HL-60 (cell line): ENCODE measurements around the gene SLC17A6.

Experiments used
- DNase-seq, 2 experiments: peaks; one replicate each; pipeline ENCODE4 v3.0.0-alpha.2; 2010 to 2020; ENCODE audit warnings: low read depth in 1 of 2, low spot score in 1 of 2
- H3K27ac ChIP-seq: fragments of 250-450 bp; sonication (Bioruptor Pico); replicated peaks from 2 replicates; pipeline ENCODE4 v1.5.1; 2020; ENCODE audit warnings: mild to moderate bottlenecking, moderate library complexity
- H3K27me3 ChIP-seq: fragments of 250-450 bp; sonication (Bioruptor Pico); 2 replicates; pipeline ENCODE4 v1.5.1; 2021; ENCODE audit warnings: mild to moderate bottlenecking, moderate library complexity; ENCODE audit not compliant: insufficient read depth, poor library complexity, severe bottlenecking
- H3K4me3 ChIP-seq: replicated peaks from 2 replicates; pipeline ENCODE4 v1.5.1; 2011; ENCODE audit warnings: mild to moderate bottlenecking, control low read depth, low read length; ENCODE audit not compliant: insufficient read depth
- CTCF ChIP-seq: IDR thresholded peaks from one replicate; pipeline ENCODE4 v1.5.1; 2011; ENCODE audit warnings: low read length, control low read depth, inconsistent platforms; ENCODE audit not compliant: insufficient read depth
- GABPA ChIP-seq: IDR thresholded peaks from 2 replicates; pipeline ENCODE4 v1.6.1; 2012; ENCODE audit warnings: low read depth
- POLR2AphosphoS5 ChIP-seq: IDR thresholded peaks from 2 replicates; pipeline ENCODE4 v1.6.1; 2012; ENCODE audit warnings: low read depth
- SPI1 ChIP-seq: IDR thresholded peaks from 2 replicates; pipeline ENCODE4 v1.6.1; 2012; ENCODE audit warnings: low read depth, mild to moderate bottlenecking, borderline replicate concordance
- long read RNA-seq: library from polyadenylated mRNA; unstranded; transcript quantifications from one replicate; pipeline ENCODE4 v2.0.0, GENCODE V29; 2020
- TF ChIP-seq, protein P1 (sequence below): IDR thresholded peaks from 2 replicates; pipeline ENCODE4 v1.6.1; 2012; ENCODE audit warnings: low read depth; ENCODE audit not compliant: insufficient replicate concordance

SLC17A6 gene
- long read RNA-seq = 0 reads

GRCh38 chr11:22337596-22338485, at the start of gene SLC17A6:
Gene SLC17A6, plus strand, starts transcription at chr11:22338381. Its CDS starts 153 bp downstream, at chr11:22338534.
- TF ChIP-seq, protein P1, sequence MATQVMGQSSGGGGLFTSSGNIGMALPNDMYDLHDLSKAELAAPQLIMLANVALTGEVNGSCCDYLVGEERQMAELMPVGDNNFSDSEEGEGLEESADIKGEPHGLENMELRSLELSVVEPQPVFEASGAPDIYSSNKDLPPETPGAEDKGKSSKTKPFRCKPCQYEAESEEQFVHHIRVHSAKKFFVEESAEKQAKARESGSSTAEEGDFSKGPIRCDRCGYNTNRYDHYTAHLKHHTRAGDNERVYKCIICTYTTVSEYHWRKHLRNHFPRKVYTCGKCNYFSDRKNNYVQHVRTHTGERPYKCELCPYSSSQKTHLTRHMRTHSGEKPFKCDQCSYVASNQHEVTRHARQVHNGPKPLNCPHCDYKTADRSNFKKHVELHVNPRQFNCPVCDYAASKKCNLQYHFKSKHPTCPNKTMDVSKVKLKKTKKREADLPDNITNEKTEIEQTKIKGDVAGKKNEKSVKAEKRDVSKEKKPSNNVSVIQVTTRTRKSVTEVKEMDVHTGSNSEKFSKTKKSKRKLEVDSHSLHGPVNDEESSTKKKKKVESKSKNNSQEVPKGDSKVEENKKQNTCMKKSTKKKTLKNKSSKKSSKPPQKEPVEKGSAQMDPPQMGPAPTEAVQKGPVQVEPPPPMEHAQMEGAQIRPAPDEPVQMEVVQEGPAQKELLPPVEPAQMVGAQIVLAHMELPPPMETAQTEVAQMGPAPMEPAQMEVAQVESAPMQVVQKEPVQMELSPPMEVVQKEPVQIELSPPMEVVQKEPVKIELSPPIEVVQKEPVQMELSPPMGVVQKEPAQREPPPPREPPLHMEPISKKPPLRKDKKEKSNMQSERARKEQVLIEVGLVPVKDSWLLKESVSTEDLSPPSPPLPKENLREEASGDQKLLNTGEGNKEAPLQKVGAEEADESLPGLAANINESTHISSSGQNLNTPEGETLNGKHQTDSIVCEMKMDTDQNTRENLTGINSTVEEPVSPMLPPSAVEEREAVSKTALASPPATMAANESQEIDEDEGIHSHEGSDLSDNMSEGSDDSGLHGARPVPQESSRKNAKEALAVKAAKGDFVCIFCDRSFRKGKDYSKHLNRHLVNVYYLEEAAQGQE = peak; percentile 93
- TF ChIP-seq CTCF = no peak
- no peak for TF ChIP-seq POLR2AphosphoS5
- TF ChIP-seq SPI1 = no peak
- no peak for TF ChIP-seq GABPA
- no peak within 1 kb of the TSS for H3K4me3 ChIP-seq
- peak in 1 of 2 experiments; percentile 12 for DNase-seq
- no peak within 1 kb of the TSS for H3K27ac ChIP-seq
- peaks cover 27% of the 10 kb centered on the region for H3K27me3 ChIP-seq

GRCh38 chr11:22302368-22302767, 35.8 kb upstream of the SLC17A6 start:
- TF ChIP-seq, protein P1 = no peak
- TF ChIP-seq GABPA = no peak
- TF ChIP-seq POLR2AphosphoS5 = no peak
- TF ChIP-seq SPI1 = no peak
- TF ChIP-seq CTCF = no peak
- no peak for DNase-seq
- Histone ChIP-seq H3K4me3 (no peak overlapping the region), H3K27ac (no peak overlapping the region), H3K27me3 (peaks cover 2% of the 10 kb centered on the region)

- H3K4me3 ChIP-seq = no peak overlapping the region
- DNase-seq = peak in 1 of 2 experiments; percentile 1
- TF ChIP-seq, protein P1 = no peak
- TF ChIP-seq SPI1 = no peak
- peak; percentile 12 for TF ChIP-seq CTCF
Measured at GRCh38 chr11:22304337-22304961, 33.7 kb upstream of the SLC17A6 start.

More at GRCh38 chr11:22304337-22304961, 33.7 kb upstream of the SLC17A6 start:
- Histone ChIP-seq H3K27me3 (peaks cover 2% of the 10 kb centered on the region), H3K27ac (no peak overlapping the region)
